Esophagus squamous epithelium (tissue), 4 donors: ENCODE measurements around the gene KCNMA1.

ENCODE experiments used
- CTCF ChIP-seq, 6 experiments: fragments of 450-650 bp in 4 of 6; fragments of 200-600 bp in 2 of 6; sonication (generic) in 2 of 6; IDR thresholded peaks; one replicate each; pipeline ENCODE4 v1.5.1; 2016 to 2019; ENCODE audit warnings: antibody characterized with exemption in 6 of 6, mild to moderate bottlenecking in 4 of 6, moderate library complexity in 4 of 6
- POLR2A ChIP-seq, 4 donors: fragments of 450-650 bp; IDR thresholded peaks; one replicate each; pipeline ENCODE4 v1.6.1; 2017; ENCODE audit warnings: antibody characterized with exemption in 4 of 4, mild to moderate bottlenecking in 4 of 4, moderate library complexity in 3 of 4

DNA sequence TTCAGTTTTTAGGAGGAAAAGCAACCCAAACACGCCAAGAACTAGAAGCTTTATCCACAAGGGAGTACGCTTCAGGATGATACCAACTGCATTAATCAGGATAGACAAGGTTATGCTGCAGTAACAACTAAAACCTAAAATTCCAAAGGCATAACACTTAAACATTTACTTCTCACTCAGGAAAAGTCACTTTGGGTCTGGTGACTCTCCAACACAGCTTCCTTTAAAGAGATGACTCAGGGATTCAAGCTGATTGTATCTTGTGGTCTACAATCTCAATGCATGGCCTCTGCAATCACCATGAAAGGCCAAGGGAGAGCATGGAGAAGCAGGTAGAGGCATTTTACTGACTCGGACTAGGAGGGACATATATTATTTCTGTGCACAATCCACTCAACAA lies 315.8 kb downstream of the KCNMA1 start:
- TF ChIP-seq CTCF (IDR thresholded peaks at IDR 0.05) (no peak), POLR2A (IDR thresholded peaks at IDR 0.05) (no peak)
